H1 (cell line): ENCODE results near the gene HSDL2. TPM values are rescaled to one million over a fixed set of nuclear protein-coding genes. Genes with fewer than 3 reads are reported as not detected.

Experiments
- CHD7 ChIP-seq: fragments of 300-600 bp; sonication (generic); IDR thresholded peaks from 2 replicates; pipeline ENCODE4 v1.7.1; 2012; ENCODE audit warnings: low read length, moderate library complexity, mild to moderate bottlenecking, inconsistent platforms; ENCODE audit not compliant: insufficient replicate concordance
- CTBP2 ChIP-seq: IDR thresholded peaks from 2 replicates; pipeline ENCODE4 v1.7.0; 2011; ENCODE audit warnings: borderline replicate concordance, mild to moderate bottlenecking, moderate library complexity, mixed read lengths, low read length; ENCODE audit not compliant: insufficient read depth, insufficient read length
- EGR1 ChIP-seq: IDR thresholded peaks from 2 replicates; pipeline ENCODE4 v1.6.1; 2011; ENCODE audit warnings: low read depth, low read length, borderline replicate concordance
- EZH2 ChIP-seq: fragments of 200-600 bp; sonication (generic); IDR thresholded peaks from 2 replicates; pipeline ENCODE4 v1.7.1; 2012; ENCODE audit warnings: low read depth, mild to moderate bottlenecking, moderate library complexity, low read length, inconsistent platforms; ENCODE audit not compliant: severe bottlenecking
- FOSL1 ChIP-seq: IDR thresholded peaks from 2 replicates; pipeline ENCODE4 v1.6.1; 2011; ENCODE audit warnings: mild to moderate bottlenecking, low read depth, low read length, moderate library complexity; ENCODE audit not compliant: insufficient read depth
- HDAC2 ChIP-seq, 2 experiments: fragments of 300-600 bp in 1 of 2; sonication (generic) in 1 of 2; IDR thresholded peaks; 2 replicates each; pipeline ENCODE4 v1.6.1; 2011 to 2012; ENCODE audit warnings: low read depth in 2 of 2, low read length in 2 of 2, mild to moderate bottlenecking in 2 of 2, moderate library complexity in 2 of 2, borderline replicate concordance in 1 of 2, inconsistent platforms in 1 of 2
- KDM5A ChIP-seq: fragments of 200-600 bp; IDR thresholded peaks from 2 replicates; pipeline ENCODE4 v1.7.1; 2012; ENCODE audit warnings: mild to moderate bottlenecking, low read length, inconsistent platforms, mixed read lengths
- RXRA ChIP-seq: IDR thresholded peaks from 2 replicates; pipeline ENCODE4 v1.6.1; 2011; ENCODE audit warnings: low read depth, mild to moderate bottlenecking, low read length, moderate library complexity; ENCODE audit not compliant: insufficient read depth
- SIN3A ChIP-seq, 2 experiments: IDR thresholded peaks in 1 of 2; conservative IDR thresholded peaks in 1 of 2; 2 replicates each; pipeline ENCODE4 v1.6.1; 2011 to 2012; ENCODE audit warnings: low read length in 2 of 2, improper control_type of control experiment in 1 of 2, low read depth in 1 of 2, mild to moderate bottlenecking in 1 of 2
- polyA plus RNA-seq, 7 experiments: library from polyadenylated mRNA; depleted of rRNA in 3 of 7; stranded (reverse) in 5 of 7; unstranded in 2 of 7; fragments of >200 nt in 5 of 7; fragments of 200-250 nt in 2 of 7; gene quantifications; 1 replicate in 5 of 7; 2 replicates in 1 of 7; 4 replicates in 1 of 7; pipeline versions ENCODE4 v1.2.1 to v1.2.3, GENCODE V29; 2011 to 2013; ENCODE audit warnings: missing spikeins in 2 of 7, mixed read lengths in 2 of 7
- total RNA-seq: library from RNA; stranded (reverse); fragmentation: NEBNext Ultra II Directional; extraction: Animal tissue kit (Norgen Biotek cat#: 25700); gene quantifications from 2 replicates; pipeline ENCODE4 v1.2.1, GENCODE V29; 2021

Gene HSDL2
- total and polyA plus RNA-seq, 2 of the 8 experiments (the other 6 are each of a cell fraction or from before 2014, with no cell fraction given), result 6.6 to 15.4 TPM

GRCh38 chr9:112446526-112446925 lies 66.6 kb downstream of the HSDL2 start (continued):
- TF ChIP-seq CHD7, result no peak
- TF ChIP-seq CTBP2, result no peak
- no peak for TF ChIP-seq EGR1
- TF ChIP-seq EZH2, result no peak
- TF ChIP-seq SIN3A (conservative IDR thresholded peaks at IDR 0.05 in 1 of 2, IDR thresholded peaks at IDR 0.05 in 1 of 2; ENCODE audit: low read depth in 1 of 2, low read length in 2 of 2), result no peak
- TF ChIP-seq KDM5A, result no peak
- no peak for TF ChIP-seq FOSL1
- TF ChIP-seq HDAC2 (IDR thresholded peaks at IDR 0.05; ENCODE audit: borderline replicate concordance in 1 of 2, low read depth in 2 of 2, low read length in 2 of 2), result no peak
- no peak for TF ChIP-seq RXRA
- TF ChIP-seq, all 59 proteins: peak for 0
